IMR-90 (cell line): ENCODE data around the gene LHFPL3. TPM values are rescaled to one million over a fixed set of nuclear protein-coding genes. Genes with fewer than 3 reads are reported as not detected.

Experiments
- ATAC-seq: fragments of 200-7000 bp; cut with Tn5 transposase; 2 replicates; pipeline ENCODE4 v1.9.1; 2020; ENCODE audit warnings: low read depth, mild to moderate bottlenecking, moderate library complexity
- BruUV-seq: library from RNA; stranded (reverse); fragments of 400-500 nt; replicated peaks from 2 replicates; lab custom pipeline; 2021; lab: Mats Ljungman, UMichigan
- CTCF ChIA-PET: fragments of 300-600 bp; formaldehyde crosslinking; extraction: SDS; loops from one replicate; lab custom pipeline; 2021; ENCODE audit warnings: antibody characterized with exemption; lab: Yijun Ruan, JAX
- POLR2A ChIA-PET: fragments of 300-600 bp; sonication (Branson Sonifier 250); formaldehyde crosslinking; loops from one replicate; lab custom pipeline; 2022; ENCODE audit warnings: antibody characterized with exemption; ENCODE audit not compliant: unreplicated experiment; lab: Charles Lee
- DNase-seq: peaks from one replicate; pipeline ENCODE4 v3.0.0; 2013
- H2AFZ ChIP-seq: replicated peaks from 2 replicates; pipeline ENCODE3; 2013; ENCODE audit warnings: low read length, mild to moderate bottlenecking; ENCODE audit not compliant: poor library complexity
- H2AK5ac ChIP-seq: 2 replicates; pipeline ENCODE4 v1.6.1; 2013; ENCODE audit warnings: low read depth, low read length, inconsistent platforms
- H2AK9ac ChIP-seq: replicated peaks from 2 replicates; pipeline ENCODE3; 2013; ENCODE audit warnings: mild to moderate bottlenecking, low read depth, low read length, moderate library complexity; ENCODE audit not compliant: poor library complexity
- H2BK120ac ChIP-seq: 2 replicates; pipeline ENCODE4 v1.6.1; 2013; ENCODE audit warnings: low read depth, low read length, inconsistent platforms
- H2BK15ac ChIP-seq: 3 replicates; pipeline ENCODE4 v1.6.1; 2013; ENCODE audit warnings: low read depth, low read length, inconsistent platforms
- H2BK20ac ChIP-seq: 2 replicates; pipeline ENCODE4 v1.6.1; 2013; ENCODE audit warnings: low read depth, mild to moderate bottlenecking, inconsistent platforms, low read length, moderate library complexity
- H2BK5ac ChIP-seq: 2 replicates; pipeline ENCODE4 v1.6.1; 2013; ENCODE audit warnings: mild to moderate bottlenecking, low read depth, low read length, inconsistent platforms; ENCODE audit not compliant: poor library complexity, severe bottlenecking
- H3K14ac ChIP-seq: replicated peaks from 2 replicates; pipeline ENCODE4 v1.6.1; 2013; ENCODE audit warnings: low read depth, low read length, inconsistent platforms
- H3K18ac ChIP-seq: 2 replicates; pipeline ENCODE4 v1.6.1; 2013; ENCODE audit warnings: low read depth, low read length, control low read depth
- H3K23ac ChIP-seq: 2 replicates; pipeline ENCODE4 v1.6.1; 2013; ENCODE audit warnings: low read depth, low read length, inconsistent platforms
- H3K27ac ChIP-seq: 2 replicates; pipeline ENCODE4 v1.5.1; 2013; ENCODE audit warnings: mild to moderate bottlenecking, control low read depth, low read length; ENCODE audit not compliant: insufficient read depth
- H3K27me3 ChIP-seq: 2 replicates; pipeline ENCODE4 v1.6.1; 2013; ENCODE audit warnings: low read length; ENCODE audit not compliant: control insufficient read depth, insufficient read depth
- H3K36me3 ChIP-seq: 2 replicates; pipeline ENCODE4 v1.6.1; 2013; ENCODE audit warnings: low read length, mixed read lengths; ENCODE audit not compliant: control insufficient read depth, insufficient read depth
- H3K4ac ChIP-seq: 2 replicates; pipeline ENCODE4 v1.6.1; 2013; ENCODE audit warnings: low read depth, low read length, inconsistent platforms
- H3K4me1 ChIP-seq: 2 replicates; pipeline ENCODE4 v1.6.1; 2013; ENCODE audit warnings: low read length, mixed read lengths; ENCODE audit not compliant: control insufficient read depth, insufficient read depth
- H3K4me2 ChIP-seq: 2 replicates; pipeline ENCODE4 v1.6.1; 2013; ENCODE audit warnings: low read depth, mild to moderate bottlenecking, control low read depth, low read length, moderate library complexity
- H3K4me3 ChIP-seq: 2 replicates; pipeline ENCODE4 v1.5.1; 2013; ENCODE audit warnings: low read depth, mild to moderate bottlenecking, control low read depth, low read length, moderate library complexity; ENCODE audit not compliant: insufficient read depth
- H3K56ac ChIP-seq: 2 replicates; pipeline ENCODE4 v1.6.1; 2013; ENCODE audit warnings: low read length, inconsistent platforms; ENCODE audit not compliant: insufficient read depth; ENCODE audit errors: extremely low read depth
- H3K79me1 ChIP-seq, 2 experiments: 2 replicates each; pipeline ENCODE4 v1.6.1; 2013; ENCODE audit warnings: low read length in 2 of 2, inconsistent platforms in 1 of 2, low read depth in 1 of 2
- H3K9ac ChIP-seq: 2 replicates; pipeline ENCODE4 v1.6.1; 2013; ENCODE audit warnings: low read depth, low read length, control low read depth
- H3K9me1 ChIP-seq: 2 replicates; pipeline ENCODE4 v1.6.1; 2013; ENCODE audit warnings: low read length, inconsistent platforms; ENCODE audit not compliant: insufficient read depth
- H3K9me3 ChIP-seq: 2 replicates; pipeline ENCODE4 v1.6.1; 2013; ENCODE audit warnings: low read length; ENCODE audit not compliant: control insufficient read depth, insufficient read depth
- H4K20me1 ChIP-seq: 2 replicates; pipeline ENCODE4 v1.6.1; 2013; ENCODE audit warnings: low read length, inconsistent platforms; ENCODE audit not compliant: insufficient read depth
- H4K5ac ChIP-seq: 2 replicates; pipeline ENCODE4 v1.6.1; 2013; ENCODE audit warnings: mild to moderate bottlenecking, low read depth, low read length, control low read depth
- H4K8ac ChIP-seq, 2 experiments: 2 replicates each; pipeline ENCODE4 v1.6.1; 2013; ENCODE audit warnings: low read depth in 2 of 2, low read length in 2 of 2, control low read depth in 1 of 2, inconsistent platforms in 1 of 2
- H4K91ac ChIP-seq: 2 replicates; pipeline ENCODE4 v1.6.1; 2013; ENCODE audit warnings: low read depth, low read length, inconsistent platforms; ENCODE audit not compliant: insufficient read depth
- BHLHE40 ChIP-seq: fragments of 150-350 bp; IDR thresholded peaks from 2 replicates; pipeline ENCODE4 v1.6.1; 2016; ENCODE audit warnings: mild to moderate bottlenecking, low read depth, low read length
- CEBPB ChIP-seq: IDR thresholded peaks from 2 replicates; pipeline ENCODE4 v1.6.1; 2012; ENCODE audit warnings: low read depth, low read length, improper control_type of control experiment
- FOS ChIP-seq: fragments of 150-350 bp; IDR thresholded peaks from 2 replicates; pipeline ENCODE4 v1.6.1; 2016; ENCODE audit warnings: low read depth, low read length
- NFE2L2 ChIP-seq: fragments of 150-350 bp; IDR thresholded peaks from 2 replicates; pipeline ENCODE4 v1.6.1; 2016; ENCODE audit warnings: low read depth, mild to moderate bottlenecking, low read length
- RFX5 ChIP-seq: IDR thresholded peaks from 2 replicates; pipeline ENCODE4 v1.8.0; 2012; ENCODE audit warnings: low read depth, mild to moderate bottlenecking, low read length, moderate library complexity
- WGBS, 2 experiments: methylation state at CpG; one replicate each; pipeline versions ENCODE4 v1.1.5 to v1.1.7; 2013; ENCODE audit warnings: missing lambda C conversion rate in 2 of 2; ENCODE audit not compliant: insufficient read length in 1 of 2; ENCODE audit errors: extremely low coverage in 2 of 2; 5-methylcytosine and 5-hydroxymethylcytosine counted together
- dilution Hi-C: fragments of 300-500 bp; cut with HindIII; formaldehyde crosslinking; loops from one replicate; pipeline ENCODE4 v1.14.3; 2018; ENCODE audit warnings: low sequenced_read_pairs; ENCODE audit not compliant: unreplicated experiment
- in situ Hi-C: fragments of 300-500 bp; cut with MboI; formaldehyde crosslinking; loops from 3 replicates; pipeline ENCODE4 v1.14.3; 2019; ENCODE audit warnings: low sequenced_read_pairs, inconsistent platforms, mixed read lengths
- intact Hi-C: fragments of 100-400 bp; cut with micrococcal nuclease; formaldehyde crosslinking; loops from 2 replicates; pipeline ENCODE4 v1.10.0; 2022
- polyA plus RNA-seq, 3 experiments: library from polyadenylated mRNA; depleted of rRNA; stranded (reverse); fragments of >200 nt; gene quantifications; 2 replicates each; pipeline ENCODE4 v1.2.3, GENCODE V29; 2012; ENCODE audit warnings: low replicate concordance in 1 of 3
- total RNA-seq: library from RNA; depleted of rRNA; stranded (reverse); fragments of >200 nt; gene quantifications from 2 replicates; pipeline ENCODE4 v1.2.3, GENCODE V29; 2012
- TF ChIP-seq, protein P1 (sequence below): conservative IDR thresholded peaks from 2 replicates; pipeline ENCODE4 v1.5.1; 2012; ENCODE audit warnings: mild to moderate bottlenecking, low read depth, low read length, improper control_type of control experiment

The LHFPL3 gene
- total and polyA plus RNA-seq, 2 of the 4 experiments (the other 2 are of a cell fraction) = not detected

DNA sequence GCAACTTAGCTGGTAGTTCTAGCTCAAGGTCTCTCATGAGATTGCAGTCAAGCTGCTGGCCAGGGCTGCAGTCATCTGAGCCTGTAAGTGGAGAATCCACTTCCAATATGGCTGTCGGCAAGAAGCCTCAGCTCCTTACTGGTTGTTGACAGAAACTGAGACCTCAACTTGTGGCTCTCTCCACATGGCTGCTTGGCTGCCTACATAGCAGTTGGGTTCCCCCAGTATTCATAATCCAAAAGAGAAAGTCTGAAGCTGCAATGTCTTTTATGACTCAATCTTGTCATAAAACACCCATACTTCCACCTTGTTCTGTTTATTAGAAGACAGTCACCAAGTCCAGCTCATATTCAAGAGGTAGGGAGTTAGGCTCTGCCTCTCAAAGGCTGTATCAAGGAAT is 350.7 kb downstream of the LHFPL3 start:
- ChIA-PET CTCF (no interaction called here), POLR2A (no interaction called here)
- WGBS, 2 experiments = no CpG with 5 or more reads among the region's 1 CpG
- DNase-seq = no peak
- no peak for TF ChIP-seq FOS
- TF ChIP-seq RFX5 = no peak
- TF ChIP-seq, protein P1, sequence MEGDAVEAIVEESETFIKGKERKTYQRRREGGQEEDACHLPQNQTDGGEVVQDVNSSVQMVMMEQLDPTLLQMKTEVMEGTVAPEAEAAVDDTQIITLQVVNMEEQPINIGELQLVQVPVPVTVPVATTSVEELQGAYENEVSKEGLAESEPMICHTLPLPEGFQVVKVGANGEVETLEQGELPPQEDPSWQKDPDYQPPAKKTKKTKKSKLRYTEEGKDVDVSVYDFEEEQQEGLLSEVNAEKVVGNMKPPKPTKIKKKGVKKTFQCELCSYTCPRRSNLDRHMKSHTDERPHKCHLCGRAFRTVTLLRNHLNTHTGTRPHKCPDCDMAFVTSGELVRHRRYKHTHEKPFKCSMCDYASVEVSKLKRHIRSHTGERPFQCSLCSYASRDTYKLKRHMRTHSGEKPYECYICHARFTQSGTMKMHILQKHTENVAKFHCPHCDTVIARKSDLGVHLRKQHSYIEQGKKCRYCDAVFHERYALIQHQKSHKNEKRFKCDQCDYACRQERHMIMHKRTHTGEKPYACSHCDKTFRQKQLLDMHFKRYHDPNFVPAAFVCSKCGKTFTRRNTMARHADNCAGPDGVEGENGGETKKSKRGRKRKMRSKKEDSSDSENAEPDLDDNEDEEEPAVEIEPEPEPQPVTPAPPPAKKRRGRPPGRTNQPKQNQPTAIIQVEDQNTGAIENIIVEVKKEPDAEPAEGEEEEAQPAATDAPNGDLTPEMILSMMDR = no peak
- no peak for TF ChIP-seq BHLHE40
- TF ChIP-seq CEBPB = no peak
- TF ChIP-seq NFE2L2 = no peak
- H3K4me2 ChIP-seq = no peak overlapping the region
- H2AK5ac ChIP-seq = no peak overlapping the region
- no peak overlapping the region for H3K4me3 ChIP-seq
- no peaks in the 10 kb centered on the region for H3K36me3 ChIP-seq
- H2BK20ac ChIP-seq = no peak overlapping the region
- H3K14ac ChIP-seq = no peak overlapping the region
- no peak overlapping the region for H2BK5ac ChIP-seq
- no peak overlapping the region for H4K5ac ChIP-seq
- no peak overlapping the region for H2BK15ac ChIP-seq
- H3K79me1 ChIP-seq = no peaks in the 10 kb centered on the region
- no peaks in the 10 kb centered on the region for H3K9me3 ChIP-seq
- no peaks in the 10 kb centered on the region for H4K20me1 ChIP-seq
- in situ Hi-C loops (no loop called here), dilution Hi-C loops (no loop called here), intact Hi-C loops (no loop called here)
- no peak overlapping the region for H2AFZ ChIP-seq
- H3K23ac ChIP-seq = no peak overlapping the region
- ATAC-seq = no peak
- no peaks in the 10 kb centered on the region for H3K27me3 ChIP-seq
- no peak overlapping the region for H3K18ac ChIP-seq
- H2AK9ac ChIP-seq = no peak overlapping the region
- BruUV-seq = no TSS peak
- no peak overlapping the region for H4K91ac ChIP-seq
- no peak overlapping the region for H4K8ac ChIP-seq
- no peak overlapping the region for H3K27ac ChIP-seq
- H3K4me1 ChIP-seq = no peaks in the 10 kb centered on the region
- H2BK120ac ChIP-seq = no peak overlapping the region
- no peak overlapping the region for H3K4ac ChIP-seq
- no peaks in the 10 kb centered on the region for H3K9me1 ChIP-seq
- no peak overlapping the region for H3K9ac ChIP-seq
- no peak overlapping the region for H3K56ac ChIP-seq
